Suprapubic skin (tissue), 4 donors: ENCODE results near the gene C8G. TPM values are rescaled to one million over a fixed set of nuclear protein-coding genes. Genes with fewer than 3 reads are reported as not detected.

Experiments
- DNase-seq, 2 donors: peaks; one replicate each; pipeline ENCODE4 v3.0.0-alpha.2; 2019; ENCODE audit warnings: low spot score in 2 of 2
- H3K27ac ChIP-seq: fragments of 200-600 bp; sonication (generic); one replicate; pipeline ENCODE4 v1.5.1; 2019
- H3K27me3 ChIP-seq: fragments of 200-600 bp; sonication (generic); one replicate; pipeline ENCODE4 v1.5.1; 2019
- H3K36me3 ChIP-seq: fragments of 200-600 bp; sonication (generic); one replicate; pipeline ENCODE4 v1.5.1; 2019
- H3K4me1 ChIP-seq: fragments of 200-600 bp; sonication (generic); one replicate; pipeline ENCODE4 v1.5.1; 2019
- H3K4me3 ChIP-seq: fragments of 200-600 bp; sonication (generic); one replicate; pipeline ENCODE4 v1.5.1; 2019; ENCODE audit warnings: mild to moderate bottlenecking
- H3K9me3 ChIP-seq: fragments of 200-600 bp; sonication (generic); one replicate; pipeline ENCODE4 v1.5.1; 2019
- EP300 ChIP-seq: sonication (generic); formaldehyde crosslinking; IDR thresholded peaks from one replicate; pipeline ENCODE4 v1.6.1; 2017; ENCODE audit warnings: antibody characterized with exemption
- POLR2A ChIP-seq, 2 donors: fragments of 450-650 bp; IDR thresholded peaks; one replicate each; pipeline ENCODE4 v1.6.1; 2017; ENCODE audit warnings: antibody characterized with exemption in 2 of 2, mild to moderate bottlenecking in 2 of 2, moderate library complexity in 2 of 2
- POLR2AphosphoS5 ChIP-seq, 3 donors: sonication (generic); formaldehyde crosslinking; IDR thresholded peaks; one replicate each; pipeline ENCODE4 v1.6.1; 2017; ENCODE audit warnings: antibody characterized with exemption in 3 of 3
- WGBS: methylation state at CpG from one replicate; pipeline ENCODE4 v1.1.5; 2018; 5-methylcytosine and 5-hydroxymethylcytosine counted together
- total RNA-seq, 4 donors: library from RNA; depleted of rRNA; stranded (reverse); fragments of >200 nt; gene quantifications; one replicate each; pipeline ENCODE4 v1.1.0, GENCODE V29; 2016
- TF ChIP-seq, protein P1 (sequence below), 2 donors: fragments of 200-600 bp in 1 of 2; fragments of 450-650 bp in 1 of 2; sonication (generic) in 1 of 2; IDR thresholded peaks; one replicate each; pipeline ENCODE4 v1.5.1; 2016 to 2019; ENCODE audit warnings: antibody characterized with exemption in 2 of 2, mild to moderate bottlenecking in 1 of 2, moderate library complexity in 1 of 2

The C8G gene
- total RNA-seq, 4 donors from 2014 or later = 2.7 TPM; not detected in 3

DNA sequence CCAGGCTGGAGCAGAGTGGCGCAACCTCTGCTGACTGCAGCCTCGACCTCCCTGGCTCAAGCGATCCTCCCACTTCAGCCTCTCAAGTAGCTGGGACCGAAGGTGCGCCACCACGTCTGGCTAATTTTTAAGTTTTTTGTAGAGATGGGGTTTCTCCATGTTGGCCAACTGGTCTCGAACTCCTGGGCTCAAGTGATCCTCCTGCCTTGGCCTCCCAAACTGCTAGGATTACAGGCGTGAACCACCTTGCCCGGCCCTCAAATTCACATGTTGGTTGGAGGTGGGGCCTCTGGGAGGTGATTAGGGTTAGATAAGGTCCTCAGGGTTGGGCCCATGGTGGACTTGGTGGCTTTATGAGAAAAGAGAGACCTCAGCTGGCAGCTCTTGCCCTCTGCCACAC lies 17.1 kb downstream of the C8G start:
- no peaks in the 10 kb centered on the region for H3K36me3 ChIP-seq
- no peak for TF ChIP-seq POLR2AphosphoS5 (IDR thresholded peaks at IDR 0.05)
- TF ChIP-seq, protein P1, sequence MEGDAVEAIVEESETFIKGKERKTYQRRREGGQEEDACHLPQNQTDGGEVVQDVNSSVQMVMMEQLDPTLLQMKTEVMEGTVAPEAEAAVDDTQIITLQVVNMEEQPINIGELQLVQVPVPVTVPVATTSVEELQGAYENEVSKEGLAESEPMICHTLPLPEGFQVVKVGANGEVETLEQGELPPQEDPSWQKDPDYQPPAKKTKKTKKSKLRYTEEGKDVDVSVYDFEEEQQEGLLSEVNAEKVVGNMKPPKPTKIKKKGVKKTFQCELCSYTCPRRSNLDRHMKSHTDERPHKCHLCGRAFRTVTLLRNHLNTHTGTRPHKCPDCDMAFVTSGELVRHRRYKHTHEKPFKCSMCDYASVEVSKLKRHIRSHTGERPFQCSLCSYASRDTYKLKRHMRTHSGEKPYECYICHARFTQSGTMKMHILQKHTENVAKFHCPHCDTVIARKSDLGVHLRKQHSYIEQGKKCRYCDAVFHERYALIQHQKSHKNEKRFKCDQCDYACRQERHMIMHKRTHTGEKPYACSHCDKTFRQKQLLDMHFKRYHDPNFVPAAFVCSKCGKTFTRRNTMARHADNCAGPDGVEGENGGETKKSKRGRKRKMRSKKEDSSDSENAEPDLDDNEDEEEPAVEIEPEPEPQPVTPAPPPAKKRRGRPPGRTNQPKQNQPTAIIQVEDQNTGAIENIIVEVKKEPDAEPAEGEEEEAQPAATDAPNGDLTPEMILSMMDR (IDR thresholded peaks at IDR 0.05) = no peak
- no peak for TF ChIP-seq POLR2A (IDR thresholded peaks at IDR 0.05)
- TF ChIP-seq EP300 = no peak
- no peaks in the 10 kb centered on the region for H3K9me3 ChIP-seq
- no peak overlapping the region for H3K4me3 ChIP-seq
- H3K27me3 ChIP-seq = no peaks in the 10 kb centered on the region
- H3K27ac ChIP-seq = no peak overlapping the region
- no peak for DNase-seq
- H3K4me1 ChIP-seq = peaks cover 41% of the 10 kb centered on the region
- over 99% methylated on average over 9 of the region's 9 CpGs for WGBS

- Histone ChIP-seq H3K36me3 (no peaks in the 10 kb centered on the region), H3K4me3 (no peak overlapping the region), H3K9me3 (no peaks in the 10 kb centered on the region), H3K27ac (no peak overlapping the region), H3K27me3 (no peaks in the 10 kb centered on the region), H3K4me1 (peaks cover 41% of the 10 kb centered on the region)
- TF ChIP-seq, protein P1 (IDR thresholded peaks at IDR 0.05) = no peak
- TF ChIP-seq POLR2AphosphoS5 (IDR thresholded peaks at IDR 0.05) (no peak), EP300 (no peak), POLR2A (IDR thresholded peaks at IDR 0.05) (no peak)
- no peak for DNase-seq
- WGBS = 84% methylated on average over 9 of the region's 11 CpGs
Measured at GRCh38 chr9:136962701-136963248, 17.7 kb downstream of the C8G start.

- WGBS = 83% methylated on average over 9 of the region's 15 CpGs
- Histone ChIP-seq H3K4me3 (no peak overlapping the region), H3K27me3 (no peaks in the 10 kb centered on the region), H3K9me3 (no peaks in the 10 kb centered on the region), H3K36me3 (no peaks in the 10 kb centered on the region), H3K27ac (no peak overlapping the region), H3K4me1 (peaks cover 41% of the 10 kb centered on the region)
- DNase-seq = no peak
- TF ChIP-seq, protein P1 (IDR thresholded peaks at IDR 0.05) = no peak
- no peak for TF ChIP-seq EP300
- TF ChIP-seq POLR2A (IDR thresholded peaks at IDR 0.05) = no peak
- TF ChIP-seq POLR2AphosphoS5 (IDR thresholded peaks at IDR 0.05) = no peak
Measured at GRCh38 chr9:136963341-136963740, 18.3 kb downstream of the C8G start.

DNA sequence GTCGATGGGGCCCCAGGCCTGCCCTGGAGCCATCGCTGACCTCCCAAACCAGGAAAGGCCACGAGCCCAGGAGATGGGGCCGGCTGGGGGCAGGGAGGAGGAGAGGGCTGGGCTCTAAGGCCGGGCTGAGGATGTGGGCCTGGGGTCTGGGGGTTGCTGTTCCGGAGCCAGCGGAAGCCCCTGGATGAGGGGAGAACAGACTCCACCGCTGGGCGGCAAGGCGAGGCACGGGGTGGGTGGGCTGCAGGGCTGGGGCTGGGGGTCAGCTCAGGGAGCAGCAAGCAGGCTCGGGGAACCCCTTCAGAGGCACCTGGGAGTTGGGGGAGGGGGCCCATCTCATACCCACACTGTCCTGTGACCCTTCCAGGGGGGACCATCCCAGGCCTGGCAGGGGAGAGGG lies 18.7 kb downstream of the C8G start:
- H3K27me3 ChIP-seq = no peaks in the 10 kb centered on the region
- no peak for DNase-seq
- H3K4me1 ChIP-seq = peaks cover 41% of the 10 kb centered on the region
- WGBS = 84% methylated on average over 8 of the region's 12 CpGs
- no peaks in the 10 kb centered on the region for H3K9me3 ChIP-seq
- H3K4me3 ChIP-seq = no peak overlapping the region
- TF ChIP-seq POLR2AphosphoS5 (IDR thresholded peaks at IDR 0.05) (no peak), POLR2A (IDR thresholded peaks at IDR 0.05) (no peak)
- TF ChIP-seq, protein P1 (IDR thresholded peaks at IDR 0.05) = no peak
- H3K36me3 ChIP-seq = no peaks in the 10 kb centered on the region
- no peak overlapping the region for H3K27ac ChIP-seq

DNA sequence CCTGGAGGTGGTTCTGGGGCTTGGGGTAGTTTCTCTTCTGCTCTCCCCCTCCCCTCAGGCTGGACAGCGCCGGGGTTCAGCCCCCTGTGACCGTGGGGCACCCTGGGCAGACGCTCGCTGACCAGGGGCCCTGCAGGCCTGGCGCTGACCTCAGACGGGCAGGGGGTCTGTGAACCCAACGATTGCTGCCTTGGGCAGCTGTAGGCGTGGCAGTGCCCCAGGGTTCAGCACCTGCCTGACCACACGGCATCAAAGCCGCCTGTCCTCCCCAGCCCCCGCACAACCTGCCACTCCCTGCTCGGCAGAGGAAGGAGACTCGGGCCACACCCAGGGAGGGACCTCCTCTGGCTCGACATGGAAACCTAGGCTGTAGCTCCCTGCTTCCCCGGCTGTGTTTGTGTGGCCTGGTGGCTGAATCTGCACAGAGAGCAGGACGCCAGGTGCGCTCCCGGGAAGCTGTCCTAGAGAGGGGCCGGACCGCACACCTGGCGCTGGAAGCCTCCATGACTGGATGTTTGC lies 19.2 kb downstream of the C8G start:
- Histone ChIP-seq H3K27ac (no peak overlapping the region), H3K9me3 (no peaks in the 10 kb centered on the region), H3K27me3 (no peaks in the 10 kb centered on the region), H3K36me3 (no peaks in the 10 kb centered on the region), H3K4me1 (peaks cover 41% of the 10 kb centered on the region), H3K4me3 (no peak overlapping the region)
- DNase-seq = no peak
- WGBS = 57% methylated on average over 15 of the region's 22 CpGs
- TF ChIP-seq EP300 (no peak), POLR2A (IDR thresholded peaks at IDR 0.05) (no peak), POLR2AphosphoS5 (IDR thresholded peaks at IDR 0.05) (no peak)
- TF ChIP-seq, protein P1 (IDR thresholded peaks at IDR 0.05) = no peak
